HG03025 (cell line): ENCODE results near the gene KRTAP10-1.
"Not testable (repeated sequence)": the region's sequence is repeated elsewhere in the genome, so short reads cannot be mapped to it uniquely, and the experiment has no call there.

Experiments
- ATAC-seq: cut with Tn5 transposase; IDR thresholded peaks from one replicate; pipeline ENCODE4 v1.9.1; 2021; ENCODE audit warnings: mild to moderate bottlenecking, moderate library complexity; ENCODE audit not compliant: unreplicated experiment, low FRiP score

KRTAP10-1 gene

GRCh38 chr21:44550285-44550684 lies 10.3 kb upstream of the KRTAP10-1 start:
- not testable (repeated sequence) for ATAC-seq

- ATAC-seq: no peak
Measured at GRCh38 chr21:44549525-44550211, 9.7 kb upstream of the KRTAP10-1 start.

- ATAC-seq: no peak
Measured at GRCh38 chr21:44548922-44549321, 8.9 kb upstream of the KRTAP10-1 start.

- no peak for ATAC-seq
Measured at GRCh38 chr21:44548381-44548780, 8.4 kb upstream of the KRTAP10-1 start.

GRCh38 chr21:44547656-44548331 lies 7.8 kb upstream of the KRTAP10-1 start:
- ATAC-seq: no peak

GRCh38 chr21:44544566-44544965 lies 4.6 kb upstream of the KRTAP10-1 start:
- no peak for ATAC-seq

GRCh38 chr21:44542716-44543115 lies 2.7 kb upstream of the KRTAP10-1 start:
- no peak for ATAC-seq

GRCh38 chr21:44540741-44541288 lies 820 bp upstream of the KRTAP10-1 start:
- no peak for ATAC-seq

- ATAC-seq: no peak
Measured at GRCh38 chr21:44539046-44539445, 949 bp downstream of the KRTAP10-1 start.

GRCh38 chr21:44537930-44538911 lies 1.8 kb downstream of the KRTAP10-1 start:
- no peak for ATAC-seq

GRCh38 chr21:44535963-44536362 lies 4.0 kb downstream of the KRTAP10-1 start:
- ATAC-seq: no peak

- no peak for ATAC-seq
Measured at GRCh38 chr21:44534688-44535087, 5.3 kb downstream of the KRTAP10-1 start.

- ATAC-seq: no peak
Measured at GRCh38 chr21:44533891-44534627, 5.9 kb downstream of the KRTAP10-1 start.

GRCh38 chr21:44533121-44533890 lies 6.7 kb downstream of the KRTAP10-1 start:
- no peak for ATAC-seq

GRCh38 chr21:44532712-44533111 lies 7.3 kb downstream of the KRTAP10-1 start:
- no peak for ATAC-seq

GRCh38 chr21:44531606-44532564 lies 8.1 kb downstream of the KRTAP10-1 start:
- ATAC-seq: no peak

GRCh38 chr21:44530903-44531605 lies 8.9 kb downstream of the KRTAP10-1 start:
- ATAC-seq: no peak
